Panc1 (cell line): Measurements from ENCODE around the gene ADGB.

Experiments
- CTCF ChIP-seq: fragments of 450-650 bp; IDR thresholded peaks from 2 replicates; pipeline ENCODE4 v1.5.1; 2017; ENCODE audit warnings: mild to moderate bottlenecking
- POLR2AphosphoS5 ChIP-seq: IDR thresholded peaks from 2 replicates; pipeline ENCODE4 v1.6.1; 2012; ENCODE audit warnings: mild to moderate bottlenecking, low read depth, low read length, moderate library complexity

- no peak for TF ChIP-seq CTCF
- no peak for TF ChIP-seq POLR2AphosphoS5
Observed at GRCh38 chr6:146620655-146621054, 21.9 kb downstream of the ADGB start.
